Fibroblast of mammary gland (primary cell): Measurements from ENCODE around the gene RPRML.

Experiments used
- DNase-seq: peaks from one replicate; pipeline ENCODE4 v3.0.0-alpha.2; 2010; ENCODE audit warnings: low read depth
- H3K4me3 ChIP-seq: 2 replicates; pipeline ENCODE4 v1.5.1; 2011; ENCODE audit warnings: low read depth, mild to moderate bottlenecking, low read length, moderate library complexity; ENCODE audit not compliant: control insufficient read depth
- CTCF ChIP-seq: conservative IDR thresholded peaks from 2 replicates; pipeline ENCODE4 v1.5.1; 2011; ENCODE audit warnings: low read depth, low read length, inconsistent platforms; ENCODE audit not compliant: control insufficient read depth, insufficient read depth

The RPRML gene

GRCh38 chr17:46947216-46947615, 31.8 kb downstream of the RPRML start:
- no peak for TF ChIP-seq CTCF

GRCh38 chr17:46944931-46945330, 34.1 kb downstream of the RPRML start:
- TF ChIP-seq CTCF, result no peak
- no peak for DNase-seq
- no peak overlapping the region for H3K4me3 ChIP-seq

More at GRCh38 chr17:46947216-46947615, 31.8 kb downstream of the RPRML start:
- no peak for DNase-seq
- H3K4me3 ChIP-seq, result no peak overlapping the region

GRCh38 chr17:46943501-46944393, 35.3 kb downstream of the RPRML start:
- no peak overlapping the region for H3K4me3 ChIP-seq
- DNase-seq, result peak; percentile 33
- TF ChIP-seq CTCF, result no peak

GRCh38 chr17:46943218-46943500, 35.9 kb downstream of the RPRML start:
- no peak for DNase-seq
- H3K4me3 ChIP-seq, result no peak overlapping the region
- no peak for TF ChIP-seq CTCF

- no peak overlapping the region for H3K4me3 ChIP-seq
- peak; percentile 74 for DNase-seq
- peak; percentile 99 for TF ChIP-seq CTCF
Observed at GRCh38 chr17:46942441-46943217, 36.4 kb downstream of the RPRML start.

GRCh38 chr17:46940692-46941404, 38.2 kb downstream of the RPRML start:
- peak; percentile 70 for DNase-seq
- peak; percentile 96 for TF ChIP-seq CTCF
- H3K4me3 ChIP-seq, result no peak overlapping the region
